ENCODE measurements around the gene KCTD13.

GRCh38 chr16:29907973-29908372 lies 18.1 kb downstream of the KCTD13 start:
- TF ChIP-seq CTCF (conservative IDR thresholded peaks at IDR 0.05; ENCODE audit: low read depth, low read length) (no peak), EZH2 (IDR thresholded peaks at IDR 0.05; ENCODE audit: borderline replicate concordance, low read depth, low read length, poor library complexity, severe bottlenecking) (no peak)

All from A673 (cell line).